Fibroblast of lung (primary cell): Measurements from ENCODE around the gene NDUFAF5. TPM values are rescaled to one million over a fixed set of nuclear protein-coding genes. Genes with fewer than 3 reads are reported as not detected.
A peak's percentile ranks its signal among the peaks of the same experiment; 100 is the strongest.

ENCODE experiments used
- DNase-seq, 2 donors: peaks; one replicate each; pipeline versions ENCODE4 v3.0.0 to v3.0.0-alpha.2; 2010; ENCODE audit warnings: low read depth in 2 of 2
- H2AFZ ChIP-seq: 2 replicates; pipeline ENCODE4 v1.5.1; 2012; ENCODE audit warnings: low read length, control low read depth, inconsistent platforms
- H3K27ac ChIP-seq: 2 replicates; pipeline ENCODE4 v1.5.1; 2011; ENCODE audit warnings: low read length, control low read depth; ENCODE audit not compliant: insufficient read depth
- H3K27me3 ChIP-seq: 2 replicates; pipeline ENCODE4 v1.5.1; 2011; ENCODE audit warnings: mild to moderate bottlenecking, low read length; ENCODE audit not compliant: control insufficient read depth, insufficient read depth
- H3K36me3 ChIP-seq: 2 replicates; pipeline ENCODE4 v1.5.1; 2011; ENCODE audit warnings: low read length; ENCODE audit not compliant: control insufficient read depth, insufficient read depth
- H3K4me1 ChIP-seq: 2 replicates; pipeline ENCODE4 v1.5.1; 2011; ENCODE audit warnings: low read length; ENCODE audit not compliant: control insufficient read depth, insufficient read depth; ENCODE audit errors: extremely low read depth
- H3K4me2 ChIP-seq: 2 replicates; pipeline ENCODE4 v1.5.1; 2011; ENCODE audit warnings: low read length, control low read depth; ENCODE audit not compliant: insufficient read depth; ENCODE audit errors: extremely low read depth
- H3K4me3 ChIP-seq, 4 experiments: fragments of 200-600 bp in 1 of 4; sonication (generic) in 1 of 4; replicated peaks in 1 of 4; 2 replicates each; pipeline ENCODE4 v1.5.1; 2011 to 2016; ENCODE audit warnings: low read length in 4 of 4, low read depth in 3 of 4, mild to moderate bottlenecking in 3 of 4, control low read depth in 2 of 4, inconsistent platforms in 1 of 4, mixed read lengths in 1 of 4; ENCODE audit not compliant: insufficient read depth in 1 of 4; ENCODE audit errors: control extremely low read depth in 1 of 4
- H3K79me2 ChIP-seq: 2 replicates; pipeline ENCODE4 v1.5.1; 2012; ENCODE audit warnings: mild to moderate bottlenecking, low read length, inconsistent platforms; ENCODE audit not compliant: control insufficient read depth, insufficient read depth
- H3K9ac ChIP-seq: 2 replicates; pipeline ENCODE4 v1.5.1; 2011; ENCODE audit warnings: mild to moderate bottlenecking, low read length, control low read depth; ENCODE audit not compliant: insufficient read depth
- H3K9me3 ChIP-seq: 2 replicates; pipeline ENCODE4 v1.5.1; 2012; ENCODE audit warnings: low read depth, low read length; ENCODE audit not compliant: control insufficient read depth, insufficient read depth
- H4K20me1 ChIP-seq: 2 replicates; pipeline ENCODE4 v1.5.1; 2011; ENCODE audit warnings: low read length; ENCODE audit not compliant: control insufficient read depth, insufficient read depth; ENCODE audit errors: extremely low read depth
- EZH2 ChIP-seq: IDR thresholded peaks from 2 replicates; pipeline ENCODE4 v1.5.1; 2012; ENCODE audit warnings: low read length, control low read depth, mild to moderate bottlenecking; ENCODE audit errors: missing control alignments
- polyA plus RNA-seq, 2 donors: library from polyadenylated mRNA; depleted of rRNA in 1 of 2; stranded (reverse) in 1 of 2; unstranded in 1 of 2; fragments of >200 nt; gene quantifications; 2 replicates each; pipeline ENCODE4 v1.2.1, GENCODE V29; 2011 to 2012; ENCODE audit warnings: missing spikeins in 1 of 2
- total RNA-seq: library from RNA; depleted of rRNA; stranded (reverse); fragments of >200 nt; gene quantifications from 2 replicates; pipeline ENCODE4 v1.2.1, GENCODE V29; 2014
- TF ChIP-seq, protein P1 (sequence below), 2 donors: IDR thresholded peaks in 1 of 2; conservative IDR thresholded peaks in 1 of 2; 1 replicate in 1 of 2; 2 replicates in 1 of 2; pipeline ENCODE4 v1.5.1; 2011 to 2012; ENCODE audit warnings: low read length in 2 of 2, control low read depth in 1 of 2, inconsistent platforms in 1 of 2, low read depth in 1 of 2, mild to moderate bottlenecking in 1 of 2

NDUFAF5 gene
- total and polyA plus RNA-seq, 2 donors (not counting 1 experiment from before 2014, with no cell fraction given) = 12.7 to 17.3 TPM

- Histone ChIP-seq H4K20me1 (no peaks in the 10 kb centered on the region), H3K79me2 (no peaks in the 10 kb centered on the region), H2AFZ (no peak overlapping the region), H3K36me3 (no peaks in the 10 kb centered on the region), H3K4me1 (no peaks in the 10 kb centered on the region), H3K9ac (no peak overlapping the region), H3K4me3 (no peak overlapping the region), H3K27ac (no peak overlapping the region), H3K4me2 (no peak overlapping the region), H3K9me3 (no peaks in the 10 kb centered on the region), H3K27me3 (no peaks in the 10 kb centered on the region)
- peak in 1 of 2 donors; percentile 6 for DNase-seq
- TF ChIP-seq EZH2 = no peak
- TF ChIP-seq, protein P1, sequence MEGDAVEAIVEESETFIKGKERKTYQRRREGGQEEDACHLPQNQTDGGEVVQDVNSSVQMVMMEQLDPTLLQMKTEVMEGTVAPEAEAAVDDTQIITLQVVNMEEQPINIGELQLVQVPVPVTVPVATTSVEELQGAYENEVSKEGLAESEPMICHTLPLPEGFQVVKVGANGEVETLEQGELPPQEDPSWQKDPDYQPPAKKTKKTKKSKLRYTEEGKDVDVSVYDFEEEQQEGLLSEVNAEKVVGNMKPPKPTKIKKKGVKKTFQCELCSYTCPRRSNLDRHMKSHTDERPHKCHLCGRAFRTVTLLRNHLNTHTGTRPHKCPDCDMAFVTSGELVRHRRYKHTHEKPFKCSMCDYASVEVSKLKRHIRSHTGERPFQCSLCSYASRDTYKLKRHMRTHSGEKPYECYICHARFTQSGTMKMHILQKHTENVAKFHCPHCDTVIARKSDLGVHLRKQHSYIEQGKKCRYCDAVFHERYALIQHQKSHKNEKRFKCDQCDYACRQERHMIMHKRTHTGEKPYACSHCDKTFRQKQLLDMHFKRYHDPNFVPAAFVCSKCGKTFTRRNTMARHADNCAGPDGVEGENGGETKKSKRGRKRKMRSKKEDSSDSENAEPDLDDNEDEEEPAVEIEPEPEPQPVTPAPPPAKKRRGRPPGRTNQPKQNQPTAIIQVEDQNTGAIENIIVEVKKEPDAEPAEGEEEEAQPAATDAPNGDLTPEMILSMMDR (conservative IDR thresholded peaks at IDR 0.05 in 1 of 2, IDR thresholded peaks at IDR 0.05 in 1 of 2; ENCODE audit: low read depth in 1 of 2, low read length in 2 of 2) = no peak
Observed at GRCh38 chr20:13857961-13858360, 73.1 kb downstream of the NDUFAF5 start.

DNA sequence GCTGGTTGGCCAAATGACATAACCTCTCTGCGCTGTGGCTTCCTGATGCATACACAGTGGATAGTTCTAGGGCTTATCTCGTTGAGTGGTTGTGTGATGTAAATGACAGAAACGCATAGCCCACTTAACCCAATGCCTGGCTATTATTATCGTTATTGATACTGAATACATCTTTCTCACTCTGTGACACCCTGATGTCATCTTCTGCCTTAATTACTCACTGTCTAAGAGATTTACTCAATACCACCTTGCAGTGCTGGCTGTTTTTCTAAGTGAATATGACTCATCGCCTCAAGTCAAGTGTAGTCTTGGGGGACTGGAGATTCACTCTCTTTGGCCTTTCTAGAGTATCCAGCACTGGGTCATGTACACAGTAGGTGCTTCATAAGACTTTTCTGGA lies 73.6 kb downstream of the NDUFAF5 start:
- no peak overlapping the region for H3K4me2 ChIP-seq
- no peaks in the 10 kb centered on the region for H4K20me1 ChIP-seq
- H3K27me3 ChIP-seq = no peaks in the 10 kb centered on the region
- no peaks in the 10 kb centered on the region for H3K36me3 ChIP-seq
- H2AFZ ChIP-seq = no peak overlapping the region
- no peak for DNase-seq
- no peak overlapping the region for H3K4me3 ChIP-seq
- H3K9me3 ChIP-seq = no peaks in the 10 kb centered on the region
- no peak overlapping the region for H3K9ac ChIP-seq
- H3K27ac ChIP-seq = no peak overlapping the region
- H3K79me2 ChIP-seq = no peaks in the 10 kb centered on the region
- no peaks in the 10 kb centered on the region for H3K4me1 ChIP-seq
- TF ChIP-seq, protein P1 (conservative IDR thresholded peaks at IDR 0.05 in 1 of 2, IDR thresholded peaks at IDR 0.05 in 1 of 2; ENCODE audit: low read depth in 1 of 2, low read length in 2 of 2) = no peak
- no peak for TF ChIP-seq EZH2

DNA sequence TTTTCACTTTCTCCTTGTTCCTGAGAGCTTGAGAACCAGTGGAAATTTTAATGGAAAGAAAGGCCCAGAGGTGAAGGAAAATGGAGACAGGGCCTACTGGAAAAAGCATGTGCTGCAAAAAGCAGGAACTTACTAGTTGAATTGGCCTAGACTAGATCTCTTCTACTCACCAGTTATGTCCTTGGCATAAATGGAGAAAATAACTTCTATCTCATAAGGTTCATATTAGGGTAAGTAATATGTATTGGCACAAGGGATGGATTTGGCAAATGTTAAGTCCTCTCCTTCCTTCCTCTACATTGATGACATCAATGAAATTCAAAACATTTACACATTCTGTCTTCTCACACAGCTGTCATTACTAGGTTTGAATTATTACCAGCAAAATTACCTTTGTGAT lies 74.0 kb downstream of the NDUFAF5 start:
- TF ChIP-seq, protein P1 (conservative IDR thresholded peaks at IDR 0.05 in 1 of 2, IDR thresholded peaks at IDR 0.05 in 1 of 2; ENCODE audit: low read depth in 1 of 2, low read length in 2 of 2) = no peak
- no peak for TF ChIP-seq EZH2
- H3K79me2 ChIP-seq = no peaks in the 10 kb centered on the region
- H3K4me2 ChIP-seq = no peak overlapping the region
- H3K36me3 ChIP-seq = no peaks in the 10 kb centered on the region
- no peaks in the 10 kb centered on the region for H3K27me3 ChIP-seq
- H3K27ac ChIP-seq = no peak overlapping the region
- H3K4me3 ChIP-seq = no peak overlapping the region
- no peak for DNase-seq
- no peak overlapping the region for H3K9ac ChIP-seq
- H3K9me3 ChIP-seq = no peaks in the 10 kb centered on the region
- H3K4me1 ChIP-seq = no peaks in the 10 kb centered on the region
- H2AFZ ChIP-seq = no peak overlapping the region
- H4K20me1 ChIP-seq = no peaks in the 10 kb centered on the region
